Measurements from ENCODE around the gene TRIM2.
A peak's percentile ranks its signal among the peaks of the same experiment; 100 is the strongest.

Gene TRIM2

GRCh38 chr4:153222707-153223426, 18.6 kb downstream of the TRIM2 start:
- DNase-seq (ENCODE audit: low read depth in 2 of 2), result no peak

GRCh38 chr4:153223427-153223801, 19.2 kb downstream of the TRIM2 start:
- DNase-seq (ENCODE audit: low read depth in 2 of 2), result no peak

GRCh38 chr4:153223930-153224329, 19.7 kb downstream of the TRIM2 start:
- no peak for DNase-seq (ENCODE audit: low read depth in 2 of 2)

GRCh38 chr4:153224474-153224873, 20.2 kb downstream of the TRIM2 start:
- no peak for DNase-seq (ENCODE audit: low read depth in 2 of 2)

GRCh38 chr4:153227469-153228075, 23.3 kb downstream of the TRIM2 start:
- DNase-seq (ENCODE audit: low read depth in 2 of 2), result no peak

GRCh38 chr4:153228512-153229140, 24.4 kb downstream of the TRIM2 start:
- no peak for DNase-seq (ENCODE audit: low read depth in 2 of 2)

GRCh38 chr4:153229545-153229944, 25.3 kb downstream of the TRIM2 start:
- DNase-seq (ENCODE audit: low read depth in 2 of 2), result no peak

- DNase-seq (ENCODE audit: low read depth in 2 of 2), result no peak
These were observed 28.5 kb downstream of the TRIM2 start for GRCh38 chr4:153232768-153233167.

GRCh38 chr4:153233761-153234371, 29.6 kb downstream of the TRIM2 start:
- DNase-seq (ENCODE audit: low read depth in 2 of 2), result peak; percentile 98

- DNase-seq (ENCODE audit: low read depth in 2 of 2), result no peak
These were observed 30.6 kb downstream of the TRIM2 start for GRCh38 chr4:153234885-153235284.

- no peak for DNase-seq (ENCODE audit: low read depth in 2 of 2)
These were observed 34.1 kb downstream of the TRIM2 start for GRCh38 chr4:153238135-153238919.

GRCh38 chr4:153239409-153239808, 35.2 kb downstream of the TRIM2 start:
- no peak for DNase-seq (ENCODE audit: low read depth in 2 of 2)

GRCh38 chr4:153241295-153241694, 37.1 kb downstream of the TRIM2 start:
- no peak for DNase-seq (ENCODE audit: low read depth in 2 of 2)

- DNase-seq (ENCODE audit: low read depth in 2 of 2), result no peak
These were observed 38.0 kb downstream of the TRIM2 start for GRCh38 chr4:153241970-153242838.

- no peak for DNase-seq (ENCODE audit: low read depth in 2 of 2)
These were observed 38.6 kb downstream of the TRIM2 start for GRCh38 chr4:153242839-153243324.

- DNase-seq (ENCODE audit: low read depth in 2 of 2), result no peak
These were observed 39.2 kb downstream of the TRIM2 start for GRCh38 chr4:153243468-153243867.

GRCh38 chr4:153244969-153245368, 40.7 kb downstream of the TRIM2 start:
- no peak for DNase-seq (ENCODE audit: low read depth in 2 of 2)

- DNase-seq (ENCODE audit: low read depth in 2 of 2), result no peak
These were observed 41.5 kb downstream of the TRIM2 start for GRCh38 chr4:153245775-153246174.

GRCh38 chr4:153246446-153247115, 42.3 kb downstream of the TRIM2 start:
- DNase-seq (ENCODE audit: low read depth in 2 of 2), result no peak

- no peak for DNase-seq (ENCODE audit: low read depth in 2 of 2)
These were observed 42.9 kb downstream of the TRIM2 start for GRCh38 chr4:153247116-153247490.

All from fibroblast of skin of left quadriceps (primary cell).